Psoas muscle (tissue), 8 donors: ENCODE results near the gene SLFNL1. TPM values are rescaled to one million over a fixed set of nuclear protein-coding genes. Genes with fewer than 3 reads are reported as not detected.

Source experiments
- ATAC-seq, 4 donors: fragments of 200-7000 bp; cut with Tn5 transposase; one replicate each; pipeline ENCODE4 v1.9.1; 2020; ENCODE audit warnings: moderate library complexity in 3 of 4, mild to moderate bottlenecking in 2 of 4
- DNase-seq, 2 donors: peaks; one replicate each; pipeline ENCODE4 v3.0.0-alpha.2; 2020
- H3K27ac ChIP-seq: fragments of 200-600 bp; one replicate; pipeline ENCODE4 v1.8.0; 2022
- H3K27me3 ChIP-seq, 3 donors: fragments of 200-600 bp in 1 of 3; one replicate each; pipeline versions ENCODE4 v1.6.1 to v1.8.0; 2013 to 2022; ENCODE audit warnings: low read length in 2 of 3, mild to moderate bottlenecking in 2 of 3, moderate library complexity in 1 of 3; ENCODE audit not compliant: insufficient read depth in 3 of 3
- H3K36me3 ChIP-seq, 2 donors: fragments of 200-600 bp in 1 of 2; one replicate each; pipeline versions ENCODE4 v1.6.1 to v1.8.0; 2013 to 2022; ENCODE audit warnings: low read depth in 1 of 2, mild to moderate bottlenecking in 1 of 2, moderate library complexity in 1 of 2; ENCODE audit not compliant: insufficient read depth in 1 of 2
- H3K4me1 ChIP-seq: fragments of 200-600 bp; one replicate; pipeline ENCODE4 v1.8.0; 2022
- H3K4me3 ChIP-seq: fragments of 200-600 bp; one replicate; pipeline ENCODE4 v1.8.0; 2022; ENCODE audit warnings: mild to moderate bottlenecking
- H3K9me3 ChIP-seq: fragments of 200-600 bp; one replicate; pipeline ENCODE4 v1.8.0; 2022
- WGBS, 3 donors: extraction: QIAGEN DNeasy Blood & Tissue Kit; methylation state at CpG; one replicate each; pipeline versions ENCODE4 v1.1.6 to v1.1.7; 2013; 5-methylcytosine and 5-hydroxymethylcytosine counted together
- intact Hi-C, 2 donors: fragments of 100-400 bp; cut with DNase I; formaldehyde crosslinking; loops; one replicate each; pipeline versions ENCODE4 v1.11.0 to v1.14.2; 2022
- polyA plus RNA-seq, 3 donors: library from polyadenylated mRNA; stranded (reverse); fragments of 200-250 nt; gene quantifications; one replicate each; pipeline ENCODE4 v1.2.3, GENCODE V29; 2013
- total RNA-seq, 4 donors: library from RNA; stranded (reverse); fragmentation: NEBNext Ultra II Directional in 2 of 4; extraction: Animal tissue kit (Norgen Biotek cat#: 25700) in 2 of 4; gene quantifications; one replicate each; pipeline versions ENCODE4 v1.2.1 to v1.2.4, GENCODE V29; 2021 to 2023
- TF ChIP-seq, protein P1 (sequence below): fragments of 200-600 bp; IDR thresholded peaks from one replicate; pipeline ENCODE4 v1.8.0; 2022; ENCODE audit warnings: antibody characterized with exemption
- donor health status: healthy with polysubstance abuse.
- donor health status: DM: no; HTN: no; CAD: no; lungs with moderate emphysema.
- donor health status: Bipolar disorder and iron deficiency.
- donor health status: healthy.
- donor health status: DM: yes; HTN: yes; CAD: no.
- donor health status: DM: no; HTN: no; CAD: no.
- donor health status: DM: no; HTN: no; CAD: no.
- donor health status: DM: yes; HTN: yes; CAD: no.

The SLFNL1 gene
- total and polyA plus RNA-seq, 7 donors: 0.13 to 0.58 (median 0.17) TPM

GRCh38 chr1:40983286-40983685 lies 38.2 kb downstream of the SLFNL1 start:
- TF ChIP-seq, protein P1, sequence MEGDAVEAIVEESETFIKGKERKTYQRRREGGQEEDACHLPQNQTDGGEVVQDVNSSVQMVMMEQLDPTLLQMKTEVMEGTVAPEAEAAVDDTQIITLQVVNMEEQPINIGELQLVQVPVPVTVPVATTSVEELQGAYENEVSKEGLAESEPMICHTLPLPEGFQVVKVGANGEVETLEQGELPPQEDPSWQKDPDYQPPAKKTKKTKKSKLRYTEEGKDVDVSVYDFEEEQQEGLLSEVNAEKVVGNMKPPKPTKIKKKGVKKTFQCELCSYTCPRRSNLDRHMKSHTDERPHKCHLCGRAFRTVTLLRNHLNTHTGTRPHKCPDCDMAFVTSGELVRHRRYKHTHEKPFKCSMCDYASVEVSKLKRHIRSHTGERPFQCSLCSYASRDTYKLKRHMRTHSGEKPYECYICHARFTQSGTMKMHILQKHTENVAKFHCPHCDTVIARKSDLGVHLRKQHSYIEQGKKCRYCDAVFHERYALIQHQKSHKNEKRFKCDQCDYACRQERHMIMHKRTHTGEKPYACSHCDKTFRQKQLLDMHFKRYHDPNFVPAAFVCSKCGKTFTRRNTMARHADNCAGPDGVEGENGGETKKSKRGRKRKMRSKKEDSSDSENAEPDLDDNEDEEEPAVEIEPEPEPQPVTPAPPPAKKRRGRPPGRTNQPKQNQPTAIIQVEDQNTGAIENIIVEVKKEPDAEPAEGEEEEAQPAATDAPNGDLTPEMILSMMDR: no peak
- ATAC-seq (no peak), DNase-seq (no peak)
- 67 to 86% (median 71%) methylated on average over 1 of the region's 1 CpG for WGBS, 3 donors
- Histone ChIP-seq H3K27ac (no peak overlapping the region), H3K27me3 (no peaks in the 10 kb centered on the region), H3K9me3 (no peaks in the 10 kb centered on the region), H3K4me1 (peaks cover 13% of the 10 kb centered on the region), H3K36me3 (peaks cover 8 to 52% of the 10 kb centered on the region in 2 donors), H3K4me3 (no peak overlapping the region)
- intact Hi-C loops: no loop called here

DNA sequence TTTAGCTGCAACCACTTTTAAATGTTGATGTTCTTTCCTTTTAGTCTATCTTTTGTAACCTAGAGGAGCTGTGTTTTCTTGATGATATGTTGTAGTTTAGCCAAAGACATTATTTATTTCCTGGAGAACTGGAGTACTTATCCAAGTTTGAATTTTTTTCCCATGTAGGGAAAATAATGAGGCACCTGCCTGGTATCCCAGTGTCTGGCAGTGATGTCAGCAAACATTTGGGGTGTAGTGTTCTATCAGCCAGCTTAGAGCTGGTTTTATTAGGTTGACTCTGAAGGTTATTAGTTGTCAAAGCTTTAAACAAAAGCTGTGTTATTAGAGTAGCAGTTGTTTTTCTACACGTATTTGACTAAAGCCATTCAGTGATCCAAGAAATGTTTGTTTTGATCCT lies 38.8 kb downstream of the SLFNL1 start:
- intact Hi-C loops: no loop called here
- no peak overlapping the region for H3K27ac ChIP-seq

DNA sequence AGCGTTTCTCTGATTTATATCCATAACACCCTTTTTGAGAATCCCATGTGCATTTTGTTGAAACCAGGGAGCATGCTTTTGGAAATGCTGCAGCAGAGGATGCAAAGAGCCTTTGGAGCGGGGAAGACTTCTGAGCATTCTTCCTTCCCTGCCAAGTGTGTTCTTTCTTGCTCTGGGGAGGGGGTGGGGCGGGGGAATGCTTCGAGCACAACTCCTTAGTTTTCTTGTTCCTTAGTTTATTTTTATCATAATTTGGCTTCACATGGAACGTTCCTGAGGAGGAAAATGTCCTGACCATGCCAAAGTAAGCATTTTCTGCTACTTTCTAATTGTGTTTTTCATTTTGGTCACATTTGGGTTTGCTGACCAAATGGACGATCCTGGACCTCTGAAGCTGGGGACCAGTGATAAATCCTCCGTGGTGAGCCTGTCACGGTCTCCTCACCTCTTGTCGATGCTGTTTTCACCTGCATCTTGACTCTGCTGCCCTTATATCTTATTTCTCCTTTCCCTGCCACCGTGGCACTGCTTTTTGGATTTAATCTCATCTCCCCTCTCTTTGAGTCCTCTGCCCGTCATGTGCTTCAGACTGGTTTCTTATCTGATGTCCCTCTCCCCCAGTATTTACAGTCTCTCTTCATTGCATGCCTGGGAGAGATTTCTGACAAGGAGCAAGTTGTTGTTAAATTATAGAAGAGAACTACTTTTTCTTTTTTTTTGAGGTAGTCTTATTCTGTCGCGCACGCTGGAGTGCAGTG lies 39.7 kb downstream of the SLFNL1 start:
- no peak overlapping the region for H3K27ac ChIP-seq
- H3K36me3 ChIP-seq: peaks cover 3 to 38% of the 10 kb centered on the region in 2 donors
- no peak for ATAC-seq
- H3K4me3 ChIP-seq: no peak overlapping the region
- TF ChIP-seq, protein P1: no peak
- no peaks in the 10 kb centered on the region for H3K27me3 ChIP-seq
- no peak for DNase-seq
- intact Hi-C loops: no loop called here
- peaks cover 13% of the 10 kb centered on the region for H3K4me1 ChIP-seq
- H3K9me3 ChIP-seq: no peaks in the 10 kb centered on the region
- 66 to 75% (median 66%) methylated on average over 14 of the region's 14 CpGs for WGBS, 3 donors

More for the DNA sequence above, 38.8 kb downstream of the SLFNL1 start:
- Histone ChIP-seq H3K9me3 (no peaks in the 10 kb centered on the region), H3K4me1 (peaks cover 13% of the 10 kb centered on the region), H3K27me3 (no peaks in the 10 kb centered on the region), H3K4me3 (no peak overlapping the region), H3K36me3 (peaks cover 8 to 46% of the 10 kb centered on the region in 2 donors)
- DNase-seq: no peak
- 50 to 89% (median 54%) methylated on average over 1 of the region's 1 CpG for WGBS, 3 donors
- TF ChIP-seq, protein P1: no peak
- ATAC-seq: no peak

GRCh38 chr1:40980453-40981121 lies 40.9 kb downstream of the SLFNL1 start:
- peaks cover 13% of the 10 kb centered on the region for H3K4me1 ChIP-seq
- ATAC-seq (no peak), DNase-seq (no peak)
- TF ChIP-seq, protein P1: no peak
- peak overlapping the region; percentile 87 for H3K4me3 ChIP-seq
- 32 to 41% (median 33%) methylated on average over 27 of the region's 27 CpGs for WGBS, 3 donors
- peaks cover 3 to 25% of the 10 kb centered on the region in 2 donors for H3K36me3 ChIP-seq
- H3K27ac ChIP-seq: peak overlapping the region; percentile 97
- intact Hi-C loops: no loop called here
- H3K9me3 ChIP-seq: no peaks in the 10 kb centered on the region
- no peaks in the 10 kb centered on the region for H3K27me3 ChIP-seq
